ENCODE results near the gene CUX1.

GRCh38 chr7:101959342-101959741 is 141.9 kb downstream of the CUX1 start:
- TF ChIP-seq CTCF (IDR thresholded peaks at IDR 0.05) (no peak), POLR2A (IDR thresholded peaks at IDR 0.05) (no peak)

Data from lower leg skin (tissue), 3 donors.